Non-pigmented ciliary epithelial cell (primary cell): ENCODE results near the gene AMBRA1.

ENCODE experiments used
- DNase-seq: peaks from one replicate; pipeline ENCODE4 v3.0.0-alpha.2; 2010; ENCODE audit warnings: low read depth

Gene AMBRA1

GRCh38 chr11:46437122-46437689 is 156.6 kb downstream of the AMBRA1 start:
- DNase-seq: no peak

- no peak for DNase-seq
These were observed 157.7 kb downstream of the AMBRA1 start for GRCh38 chr11:46436113-46436512.

GRCh38 chr11:46435679-46436078 is 158.1 kb downstream of the AMBRA1 start:
- no peak for DNase-seq

GRCh38 chr11:46431211-46431610 is 162.6 kb downstream of the AMBRA1 start:
- no peak for DNase-seq

- no peak for DNase-seq
These were observed 164.1 kb downstream of the AMBRA1 start for GRCh38 chr11:46429717-46430116.

- DNase-seq: no peak
These were observed 166.5 kb downstream of the AMBRA1 start for GRCh38 chr11:46427364-46427763.

- DNase-seq: no peak
These were observed 167.4 kb downstream of the AMBRA1 start for GRCh38 chr11:46426233-46426991.

GRCh38 chr11:46422588-46422987 is 171.2 kb downstream of the AMBRA1 start:
- no peak for DNase-seq

GRCh38 chr11:46421257-46421880 is 172.5 kb downstream of the AMBRA1 start:
- DNase-seq: no peak

- no peak for DNase-seq
These were observed 173.3 kb downstream of the AMBRA1 start for GRCh38 chr11:46420513-46420912.

GRCh38 chr11:46418751-46419150 is 175.1 kb downstream of the AMBRA1 start:
- DNase-seq: no peak

- no peak for DNase-seq
These were observed 176.1 kb downstream of the AMBRA1 start for GRCh38 chr11:46417711-46418110.

GRCh38 chr11:46414879-46415278 is 178.9 kb downstream of the AMBRA1 start:
- DNase-seq: no peak

GRCh38 chr11:46414466-46414796 is 179.4 kb downstream of the AMBRA1 start:
- no peak for DNase-seq

GRCh38 chr11:46413760-46414465 is 179.9 kb downstream of the AMBRA1 start:
- no peak for DNase-seq

GRCh38 chr11:46410021-46410420 is 183.8 kb downstream of the AMBRA1 start:
- no peak for DNase-seq

- DNase-seq: no peak
These were observed 185.3 kb downstream of the AMBRA1 start for GRCh38 chr11:46408407-46408986.

- no peak for DNase-seq
These were observed 186.2 kb downstream of the AMBRA1 start for GRCh38 chr11:46407635-46408034.

GRCh38 chr11:46404476-46405017 is 189.3 kb downstream of the AMBRA1 start:
- DNase-seq: no peak

- DNase-seq: no peak
These were observed 190.6 kb downstream of the AMBRA1 start for GRCh38 chr11:46402957-46403902.

GRCh38 chr11:46397526-46397925 is 196.3 kb downstream of the AMBRA1 start:
- no peak for DNase-seq
